Sigmoid colon (tissue), 4 donors: Measurements from ENCODE around the gene FBLIM1.
"Not testable (repeated sequence)": the region's sequence is repeated elsewhere in the genome, so short reads cannot be mapped to it uniquely, and the experiment has no call there.

Experiments
- EP300 ChIP-seq, 4 donors: sonication (generic); formaldehyde crosslinking; IDR thresholded peaks; one replicate each; pipeline ENCODE4 v1.6.1; 2017; ENCODE audit warnings: antibody characterized with exemption in 4 of 4
- POLR2A ChIP-seq, 2 donors: fragments of 450-650 bp; IDR thresholded peaks; one replicate each; pipeline ENCODE4 v1.6.1; 2016; ENCODE audit warnings: antibody characterized with exemption in 2 of 2, mild to moderate bottlenecking in 2 of 2, moderate library complexity in 2 of 2
- POLR2AphosphoS5 ChIP-seq, 4 donors: sonication (generic); formaldehyde crosslinking; IDR thresholded peaks; one replicate each; pipeline ENCODE4 v1.6.1; 2017; ENCODE audit warnings: antibody characterized with exemption in 4 of 4
- TF ChIP-seq, protein P1 (sequence below), 4 experiments: fragments of 450-650 bp in 3 of 4; fragments of 200-600 bp in 1 of 4; IDR thresholded peaks; one replicate each; pipeline ENCODE4 v1.5.1; 2016 to 2019; ENCODE audit warnings: antibody characterized with exemption in 4 of 4, mild to moderate bottlenecking in 3 of 4, moderate library complexity in 2 of 4

DNA sequence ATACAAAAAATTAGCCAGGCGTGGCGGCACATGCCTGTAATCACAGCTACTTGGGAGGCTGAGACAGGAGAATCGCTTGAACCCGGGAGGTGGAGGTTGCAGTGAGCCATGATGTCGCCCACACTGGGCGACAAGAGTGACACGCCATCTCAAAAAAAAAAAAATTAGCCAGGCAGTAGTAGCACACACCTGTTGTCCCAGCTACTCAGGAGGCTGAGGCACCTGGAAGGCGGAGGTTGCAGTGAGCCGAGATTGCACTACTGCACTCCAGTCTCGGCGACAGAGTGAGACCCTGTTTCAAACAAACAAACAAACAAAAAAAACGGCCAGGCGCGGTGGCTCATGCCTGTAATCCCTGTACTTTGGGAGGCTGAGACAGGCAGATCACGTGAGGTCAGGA lies 69.0 kb downstream of the FBLIM1 start:
- TF ChIP-seq, protein P1, sequence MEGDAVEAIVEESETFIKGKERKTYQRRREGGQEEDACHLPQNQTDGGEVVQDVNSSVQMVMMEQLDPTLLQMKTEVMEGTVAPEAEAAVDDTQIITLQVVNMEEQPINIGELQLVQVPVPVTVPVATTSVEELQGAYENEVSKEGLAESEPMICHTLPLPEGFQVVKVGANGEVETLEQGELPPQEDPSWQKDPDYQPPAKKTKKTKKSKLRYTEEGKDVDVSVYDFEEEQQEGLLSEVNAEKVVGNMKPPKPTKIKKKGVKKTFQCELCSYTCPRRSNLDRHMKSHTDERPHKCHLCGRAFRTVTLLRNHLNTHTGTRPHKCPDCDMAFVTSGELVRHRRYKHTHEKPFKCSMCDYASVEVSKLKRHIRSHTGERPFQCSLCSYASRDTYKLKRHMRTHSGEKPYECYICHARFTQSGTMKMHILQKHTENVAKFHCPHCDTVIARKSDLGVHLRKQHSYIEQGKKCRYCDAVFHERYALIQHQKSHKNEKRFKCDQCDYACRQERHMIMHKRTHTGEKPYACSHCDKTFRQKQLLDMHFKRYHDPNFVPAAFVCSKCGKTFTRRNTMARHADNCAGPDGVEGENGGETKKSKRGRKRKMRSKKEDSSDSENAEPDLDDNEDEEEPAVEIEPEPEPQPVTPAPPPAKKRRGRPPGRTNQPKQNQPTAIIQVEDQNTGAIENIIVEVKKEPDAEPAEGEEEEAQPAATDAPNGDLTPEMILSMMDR (IDR thresholded peaks at IDR 0.05): not testable (repeated sequence)
- not testable (repeated sequence) for TF ChIP-seq POLR2AphosphoS5, EP300, POLR2A (IDR thresholded peaks at IDR 0.05)
